RWPE1 (cell line): ENCODE results near the gene TAPT1.

Experiments used
- CTCF ChIA-PET: fragments of 350-600 bp; sonication (Branson Sonifier 250); formaldehyde crosslinking; extraction: SDS; loops from one replicate; lab custom pipeline; 2021; lab: Yijun Ruan, JAX
- POLR2A ChIA-PET: fragments of 400-600 bp; formaldehyde crosslinking; extraction: SDS; loops from one replicate; lab custom pipeline; 2020; ENCODE audit warnings: antibody characterized with exemption; ENCODE audit not compliant: low non-redundant PET; lab: Yijun Ruan, JAX
- DNase-seq: peaks from one replicate; pipeline ENCODE4 v3.0.0; 2012; ENCODE audit warnings: low spot score
- H3K27ac ChIP-seq: fragments of 450-650 bp; 2 replicates; pipeline ENCODE4 v1.5.1; 2017
- CTCF ChIP-seq: fragments of 450-650 bp; conservative IDR thresholded peaks from 2 replicates; pipeline ENCODE4 v1.5.1; 2017; ENCODE audit warnings: low read depth, mild to moderate bottlenecking

Gene TAPT1

DNA sequence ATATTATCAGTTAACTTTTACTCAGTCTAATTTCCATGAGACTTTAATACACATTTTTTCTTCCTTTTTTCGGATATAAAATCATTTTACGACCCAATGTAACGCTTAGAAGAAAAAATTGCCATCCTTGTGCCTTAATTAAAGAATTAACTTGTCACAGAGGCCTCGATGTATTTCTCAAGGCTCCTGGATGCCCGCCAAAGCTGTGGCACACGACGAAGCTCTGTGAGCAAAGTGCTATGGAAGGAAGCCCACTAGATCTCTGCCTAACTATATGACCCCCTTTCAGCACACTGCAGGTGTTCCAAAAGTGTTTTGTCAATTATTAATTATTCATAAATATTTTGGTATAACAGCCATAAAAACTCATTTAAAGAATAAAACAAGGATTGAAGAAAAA is 54.4 kb downstream of the TAPT1 start:
- DNase-seq, result no peak
- H3K27ac ChIP-seq, result no peak overlapping the region
- TF ChIP-seq CTCF, result no peak
- ChIA-PET POLR2A (no interaction called here), CTCF (no interaction called here)

- POLR2A ChIA-PET, result no interaction called here
- no peak for TF ChIP-seq CTCF
- CTCF ChIA-PET, result interaction anchor here (0.7 kb wide), 1 partner anchor 1223 kb away, joined by 4 read pairs; no protein-coding TSS in a partner anchor
- no peak for DNase-seq
- H3K27ac ChIP-seq, result no peak overlapping the region
Measured at GRCh38 chr4:16169490-16169889, 56.8 kb downstream of the TAPT1 start.

DNA sequence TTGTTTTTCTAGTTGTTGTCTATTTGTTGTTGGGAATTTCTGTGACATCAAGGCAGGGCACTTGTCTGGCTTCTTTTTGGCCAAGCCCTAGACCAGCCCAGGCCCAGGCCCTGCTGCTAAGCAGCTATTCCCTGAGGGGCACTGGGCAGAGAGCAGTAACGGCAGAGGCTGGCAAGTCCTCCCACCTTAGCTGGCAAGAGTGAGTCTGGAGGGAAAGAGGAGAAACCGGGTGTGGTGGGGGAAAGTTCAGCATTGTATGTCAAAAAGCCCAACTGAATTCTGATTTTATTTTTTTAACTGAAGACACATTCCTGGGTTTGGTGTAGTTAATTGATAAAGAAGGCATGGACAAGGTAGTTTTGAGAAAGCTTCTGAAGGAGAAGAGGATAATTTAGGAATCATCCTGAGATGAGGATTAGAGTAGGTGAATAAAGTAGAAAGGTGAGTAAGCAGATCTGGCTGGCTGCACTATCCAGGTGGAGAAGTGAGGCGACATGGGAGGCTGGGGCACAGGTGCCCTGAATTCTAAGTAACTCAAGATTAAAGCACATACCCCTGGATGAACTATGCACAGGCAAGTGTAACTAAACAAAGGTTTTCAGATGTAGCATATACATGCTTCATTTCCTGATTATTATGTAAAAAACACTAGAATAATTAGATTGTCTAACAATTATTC is 57.4 kb downstream of the TAPT1 start:
- no peak for TF ChIP-seq CTCF
- ChIA-PET POLR2A (no interaction called here), CTCF (no interaction called here)
- H3K27ac ChIP-seq, result no peak overlapping the region
- no peak for DNase-seq

- ChIA-PET CTCF (no interaction called here), POLR2A (no interaction called here)
- no peak overlapping the region for H3K27ac ChIP-seq
- TF ChIP-seq CTCF, result no peak
- DNase-seq, result no peak
Measured at GRCh38 chr4:16168144-16168543, 58.1 kb downstream of the TAPT1 start.

DNA sequence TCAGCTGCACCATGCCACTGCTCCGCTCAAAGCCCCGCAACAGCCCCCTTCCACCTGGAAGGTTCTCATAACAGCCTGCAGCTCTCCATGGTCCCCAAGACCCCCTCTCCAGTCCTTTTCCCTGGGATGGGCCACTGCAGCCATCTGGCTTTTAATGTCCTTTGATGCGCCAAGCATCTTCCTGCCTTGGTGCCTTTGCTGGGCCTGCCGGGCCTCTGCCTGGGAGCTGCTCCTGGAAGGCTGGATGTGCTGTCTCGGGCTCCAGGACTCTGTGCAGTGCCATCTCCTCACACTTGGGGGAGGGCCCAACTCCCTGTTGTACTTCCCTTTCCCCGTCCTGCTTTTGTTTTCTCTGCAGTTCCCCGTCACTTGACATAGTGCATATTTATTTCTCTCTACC is 60.3 kb downstream of the TAPT1 start:
- no peak for DNase-seq
- ChIA-PET POLR2A (no interaction called here), CTCF (no interaction called here)
- no peak overlapping the region for H3K27ac ChIP-seq
- TF ChIP-seq CTCF, result no peak

DNA sequence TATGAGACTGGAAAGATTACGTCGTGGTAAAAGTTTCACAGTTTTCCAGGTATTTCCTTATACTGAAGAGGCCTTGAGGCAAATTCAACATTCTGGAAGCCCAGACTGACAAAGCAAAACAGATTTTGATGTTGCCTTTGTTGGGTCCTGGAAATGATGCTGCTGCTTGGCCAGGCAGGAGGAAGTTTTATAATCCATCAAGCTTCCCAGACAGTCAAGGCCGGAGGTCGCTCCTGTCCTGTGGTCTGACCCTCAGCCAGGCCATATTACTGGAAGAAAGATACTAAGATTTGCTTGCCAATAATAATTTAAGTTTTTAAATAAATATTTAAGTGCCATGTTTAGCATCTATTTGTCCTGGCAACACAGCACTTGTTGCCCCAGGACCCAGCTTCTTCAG is 63.4 kb downstream of the TAPT1 start:
- no peak for TF ChIP-seq CTCF
- ChIA-PET POLR2A (no interaction called here), CTCF (interaction anchor here (0.7 kb wide), 1 partner anchor 132 kb away, joined by 3 read pairs; no protein-coding TSS in a partner anchor)
- no peak for DNase-seq
- H3K27ac ChIP-seq, result no peak overlapping the region
